Naive thymus-derived CD4-positive, alpha-beta T cell (primary cell): Measurements from ENCODE around the gene SLC49A3. TPM values are rescaled to one million over a fixed set of nuclear protein-coding genes. Genes with fewer than 3 reads are reported as not detected.

Experiments
- ATAC-seq: fragments of 150-1000 bp; cut with Tn5 transposase; 2 replicates; pipeline ENCODE4 v1.10.0; 2021; ENCODE audit warnings: mild to moderate bottlenecking, moderate library complexity
- CTCF ChIA-PET: fragments of 350-600 bp; sonication (Branson Sonifier 250); formaldehyde crosslinking; loops from one replicate; lab custom pipeline; 2021; ENCODE audit warnings: antibody characterized with exemption; lab: Charles Lee
- POLR2A ChIA-PET: fragments of 350-600 bp; sonication (Branson Sonifier 250); formaldehyde crosslinking; loops from one replicate; lab custom pipeline; 2021; ENCODE audit warnings: antibody characterized with exemption, inconsistent platforms; lab: Charles Lee
- DNase-seq, 9 donors: peaks; one replicate each; pipeline versions ENCODE4 v3.0.0 to v3.0.0-alpha.2; 2020 to 2022; ENCODE audit warnings: mixed read lengths in 1 of 9
- H3K27ac ChIP-seq: one replicate; pipeline ENCODE4 v1.7.0; 2013; ENCODE audit warnings: mild to moderate bottlenecking, low read depth, low read length, moderate library complexity
- H3K27me3 ChIP-seq, 2 donors: one replicate each; pipeline ENCODE4 v1.7.0; 2013; ENCODE audit warnings: low read length in 2 of 2, mild to moderate bottlenecking in 2 of 2, moderate library complexity in 2 of 2; ENCODE audit not compliant: control insufficient read depth in 2 of 2, insufficient read depth in 2 of 2
- H3K36me3 ChIP-seq, 3 experiments: 1 replicate in 2 of 3; 2 replicates in 1 of 3; pipeline ENCODE4 v1.7.0; 2013; ENCODE audit warnings: low read length in 3 of 3, mild to moderate bottlenecking in 3 of 3, moderate library complexity in 1 of 3; ENCODE audit not compliant: insufficient read depth in 3 of 3, control insufficient read depth in 2 of 3
- H3K4me1 ChIP-seq, 2 donors: one replicate each; pipeline ENCODE4 v1.7.0; 2013; ENCODE audit warnings: low read length in 2 of 2, mild to moderate bottlenecking in 2 of 2, moderate library complexity in 1 of 2; ENCODE audit not compliant: control insufficient read depth in 2 of 2, insufficient read depth in 2 of 2
- H3K4me3 ChIP-seq: 2 replicates; pipeline ENCODE4 v1.7.0; 2013; ENCODE audit warnings: mild to moderate bottlenecking, low read length
- H3K9me3 ChIP-seq, 3 experiments: 1 replicate in 2 of 3; 2 replicates in 1 of 3; pipeline ENCODE4 v1.7.0; 2013; ENCODE audit warnings: low read length in 3 of 3; ENCODE audit not compliant: control insufficient read depth in 2 of 3
- H3K27ac Mint-ChIP-seq, 9 donors: one replicate each; pipeline ENCODE4 v1.8.0; 2020 to 2022; ENCODE audit warnings: mixed read lengths in 9 of 9, mild to moderate bottlenecking in 8 of 9, moderate library complexity in 5 of 9, inconsistent platforms in 2 of 9
- H3K27me3 Mint-ChIP-seq, 5 donors: one replicate each; pipeline ENCODE4 v1.8.0; 2021 to 2022; ENCODE audit warnings: mixed read lengths in 5 of 5, mild to moderate bottlenecking in 1 of 5
- H3K36me3 Mint-ChIP-seq, 5 donors: one replicate each; pipeline ENCODE4 v1.8.0; 2020 to 2022; ENCODE audit warnings: mixed read lengths in 5 of 5, mild to moderate bottlenecking in 3 of 5, inconsistent platforms in 1 of 5
- H3K4me1 Mint-ChIP-seq, 7 donors: one replicate each; pipeline ENCODE4 v1.8.0; 2020 to 2022; ENCODE audit warnings: mixed read lengths in 7 of 7, mild to moderate bottlenecking in 3 of 7, inconsistent platforms in 1 of 7
- H3K4me3 Mint-ChIP-seq, 10 donors: one replicate each; pipeline ENCODE4 v1.8.0; 2020 to 2022; ENCODE audit warnings: mild to moderate bottlenecking in 10 of 10, mixed read lengths in 10 of 10, moderate library complexity in 6 of 10, inconsistent platforms in 2 of 10
- H3K9me3 Mint-ChIP-seq, 11 donors: one replicate each; pipeline ENCODE4 v1.8.0; 2020 to 2022; ENCODE audit warnings: mixed read lengths in 11 of 11, mild to moderate bottlenecking in 4 of 11, inconsistent platforms in 1 of 11, moderate library complexity in 1 of 11
- intact Hi-C, 2 donors: fragments of 100-400 bp; cut with micrococcal nuclease; formaldehyde crosslinking; loops; one replicate each; pipeline ENCODE4 v1.15.1; 2023
- polyA plus RNA-seq, 2 donors: library from polyadenylated mRNA; unstranded; fragments of 300-500 nt; fragmentation: Illumina TruSeq; gene quantifications; one replicate each; pipeline ENCODE4 v1.2.3, GENCODE V29; 2021
- total RNA-seq, 6 experiments: library from RNA in 5 of 6; stranded (reverse) in 5 of 6; gene quantifications; 1 replicate in 5 of 6; 2 replicates in 1 of 6; pipeline ENCODE4 v1.2.3 and lab custom pipeline; 2021 to 2026

SLC49A3 gene
- total and polyA plus RNA-seq, 7 experiments from 2014 or later: 0.80 to 9.4 (median 0.92) TPM; not detected in 2

DNA sequence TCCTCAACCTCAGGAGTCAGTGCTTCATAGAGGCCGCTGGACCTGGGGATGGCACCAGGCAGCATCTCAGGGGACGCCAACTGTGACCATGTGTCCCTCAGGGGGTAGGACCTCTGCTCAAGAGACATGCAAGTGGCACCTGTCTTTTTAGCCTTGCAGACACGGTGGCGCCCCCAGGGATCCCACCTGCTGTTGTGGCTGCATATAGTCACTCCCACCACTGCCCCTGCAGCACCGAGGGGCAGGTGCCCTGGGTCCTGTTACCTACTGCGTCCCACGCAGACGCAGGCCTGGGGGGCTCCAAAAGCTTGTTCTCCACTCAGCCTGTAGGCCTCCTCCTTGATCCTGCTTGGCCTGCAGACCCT, 12.1 kb downstream of the SLC49A3 start:
- H3K36me3 Mint-ChIP-seq: peaks cover 0 to 7% (median 3%) of the 10 kb centered on the region in 5 donors
- POLR2A ChIA-PET: no interaction called here
- CTCF ChIA-PET: no interaction called here
- Histone ChIP-seq H3K4me3 (no peak overlapping the region), H3K27me3 (peaks cover 0 to 2% of the 10 kb centered on the region in 2 donors), H3K36me3 (peaks cover 4 to 16% (median 5%) of the 10 kb centered on the region in 3 experiments), H3K4me1 (peaks cover 11 to 16% of the 10 kb centered on the region in 2 donors), H3K9me3 (no peaks in the 10 kb centered on the region), H3K27ac (no peak overlapping the region)
- H3K4me1 Mint-ChIP-seq: peaks cover 7 to 15% (median 9%) of the 10 kb centered on the region in 7 donors
- H3K27ac Mint-ChIP-seq: peak overlapping the region in 2 of 9 donors; percentile 46 to 59
- intact Hi-C loops: loop anchor here in 1 of 2 donors (10.0 kb wide), 1 partner anchor 668 kb away; the partner anchor contains the start of gene UVSSA
- no peaks in the 10 kb centered on the region for H3K9me3 Mint-ChIP-seq
- DNase-seq (no peak), ATAC-seq (no peak)
- peak overlapping the region in 3 of 10 donors; percentile 35 to 83 (median 42) for H3K4me3 Mint-ChIP-seq
- H3K27me3 Mint-ChIP-seq: no peaks in the 10 kb centered on the region

DNA sequence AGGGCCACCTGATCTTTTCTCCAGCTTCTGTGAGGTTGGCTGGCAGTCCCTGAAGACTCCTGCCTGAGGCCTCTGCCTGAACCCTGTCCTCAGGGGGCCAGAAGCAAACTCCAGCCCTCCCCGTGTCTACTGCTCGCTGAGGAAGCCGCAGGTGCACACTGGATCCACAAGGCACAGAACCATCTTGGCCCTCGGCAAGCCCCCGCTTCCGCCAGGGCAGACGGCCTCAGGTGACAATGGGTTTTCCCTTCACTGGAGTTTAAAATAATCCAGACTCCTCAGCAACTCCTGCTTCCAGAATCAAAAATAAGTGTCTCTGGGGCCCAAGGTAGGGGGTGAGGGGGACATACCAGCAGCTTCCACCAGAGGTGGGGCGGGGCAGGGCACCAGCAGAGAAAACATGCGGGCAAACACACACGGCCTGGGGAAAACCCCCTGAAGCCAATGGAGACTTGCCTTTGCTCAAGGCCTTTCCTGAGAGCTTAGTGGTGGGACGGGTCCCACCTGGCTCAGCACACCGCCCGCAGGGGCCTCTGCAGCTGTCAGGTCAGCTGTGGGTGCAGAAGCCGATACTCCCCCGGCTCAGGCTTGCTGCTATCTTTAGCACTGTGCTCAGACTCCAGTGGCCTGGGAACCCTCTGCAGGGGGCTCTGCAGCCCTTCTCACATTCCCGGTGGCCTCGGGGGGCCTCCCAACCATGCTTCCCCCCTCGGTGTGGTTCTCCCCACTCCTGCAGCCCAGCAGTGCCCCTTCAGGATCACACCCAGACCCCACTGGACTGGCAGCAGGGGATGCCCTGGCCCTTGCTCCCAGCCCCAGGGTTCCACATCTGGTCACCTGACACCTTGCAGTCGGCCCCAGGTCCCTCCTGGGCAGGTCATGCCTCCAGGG, 12.7 kb downstream of the SLC49A3 start:
- peaks cover 7 to 15% (median 9%) of the 10 kb centered on the region in 7 donors for H3K4me1 Mint-ChIP-seq
- Histone ChIP-seq H3K4me3 (no peak overlapping the region), H3K36me3 (peaks cover 6 to 23% (median 7%) of the 10 kb centered on the region in 3 experiments), H3K27me3 (peaks cover 0 to 2% of the 10 kb centered on the region in 2 donors), H3K27ac (peak overlapping the region; percentile 41), H3K9me3 (no peaks in the 10 kb centered on the region), H3K4me1 (peaks cover 11 to 16% of the 10 kb centered on the region in 2 donors)
- peaks cover 0 to 7% (median 3%) of the 10 kb centered on the region in 5 donors for H3K36me3 Mint-ChIP-seq
- ChIA-PET CTCF (interaction anchor here (0.6 kb wide), 1 partner anchor 171 kb away, joined by 3 read pairs; no protein-coding TSS in a partner anchor), POLR2A (interaction anchor here (0.7 to 1.3 kb wide), 2 partner anchors 203 to 434 kb away, joined by 3 read pairs; no protein-coding TSS in a partner anchor)
- peak overlapping the region in 9 of 10 donors; percentile 12 to 92 (median 88) for H3K4me3 Mint-ChIP-seq
- H3K27me3 Mint-ChIP-seq: no peaks in the 10 kb centered on the region
- intact Hi-C loops: loop anchor here (2.0 to 10.0 kb wide), 6 partner anchors 177 to 671 kb away; partner anchors contain the start of genes UVSSA (in 2 of the 2), FGFRL1 (in 1 of the 2), GAK (in 1 of the 2) and PIGG (in 1 of the 2)
- H3K9me3 Mint-ChIP-seq: no peaks in the 10 kb centered on the region
- DNase-seq: no peak
- peak overlapping the region in 5 of 9 donors; percentile 46 to 90 (median 49) for H3K27ac Mint-ChIP-seq
- no peak for ATAC-seq

DNA sequence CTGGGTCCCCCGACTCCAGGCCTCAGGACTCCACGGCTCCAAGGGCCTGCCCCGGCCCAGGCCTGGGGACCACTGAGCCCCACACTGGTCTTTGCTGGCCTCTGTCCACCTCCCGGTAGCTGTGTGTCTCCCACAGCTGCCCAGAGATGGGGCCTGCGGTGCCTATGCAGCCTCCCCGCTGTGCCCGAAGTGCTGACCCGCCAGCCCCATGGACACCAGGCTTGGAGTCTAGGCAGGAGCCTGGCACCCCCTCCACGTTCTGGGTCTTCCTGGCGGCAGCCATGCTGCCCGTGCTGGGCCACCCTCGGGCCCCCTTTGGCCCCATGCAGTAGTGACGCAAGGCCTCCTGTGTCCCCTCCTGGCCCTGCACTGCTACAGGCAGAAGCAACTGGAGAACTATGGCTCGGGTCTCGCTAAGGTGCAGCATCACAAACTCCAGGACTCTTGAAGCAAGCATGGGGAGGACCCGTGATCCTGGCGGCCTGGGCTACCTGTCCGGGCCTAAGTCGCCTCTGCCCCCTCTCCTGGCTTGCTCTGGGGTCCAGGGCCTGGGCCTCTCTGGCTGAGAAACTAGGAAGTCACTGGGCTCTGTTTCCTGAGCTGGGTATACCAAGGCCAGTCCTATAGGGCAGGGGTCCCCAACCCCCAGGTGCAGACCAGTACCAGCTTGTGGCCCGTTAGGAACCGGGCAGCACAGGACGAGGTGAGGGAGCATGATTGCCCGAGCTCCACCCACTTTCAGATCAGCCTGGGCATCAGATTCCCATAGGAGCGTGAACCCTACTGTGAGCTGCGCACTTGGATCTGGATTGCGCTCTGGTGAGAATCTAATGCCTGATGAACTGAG, 13.7 kb downstream of the SLC49A3 start:
- Mint-ChIP-seq H3K9me3 (no peaks in the 10 kb centered on the region), H3K36me3 (peaks cover 0 to 14% (median 3%) of the 10 kb centered on the region in 5 donors), H3K27ac (peak overlapping the region in 8 of 9 donors; percentile 47 to 91 (median 88)), H3K4me3 (peak overlapping the region; percentile 84 to 92 (median 88)), H3K4me1 (peaks cover 7 to 15% (median 8%) of the 10 kb centered on the region in 7 donors), H3K27me3 (no peaks in the 10 kb centered on the region)
- POLR2A ChIA-PET: interaction anchor here (0.7 to 3.4 kb wide), 6 partner anchors 12 to 551 kb away, joined by 3 to 46 read pairs (median 3); partner anchors contain the start of gene ZNF718
- ATAC-seq: no peak
- Histone ChIP-seq H3K9me3 (no peaks in the 10 kb centered on the region), H3K27ac (peak overlapping the region; percentile 100), H3K4me1 (peaks cover 7 to 16% of the 10 kb centered on the region in 2 donors), H3K36me3 (peaks cover 6 to 29% (median 7%) of the 10 kb centered on the region in 3 experiments), H3K4me3 (peak overlapping the region; percentile 88), H3K27me3 (peaks cover 0 to 1% of the 10 kb centered on the region in 2 donors)
- intact Hi-C loops: loop anchor here (2.0 to 10.0 kb wide), 6 partner anchors 176 to 672 kb away; partner anchors contain the start of genes UVSSA (in 2 of the 2), FGFRL1 (in 1 of the 2), GAK (in 1 of the 2) and PIGG (in 1 of the 2)
- DNase-seq: peak in 1 of 9 donors; percentile 19
- CTCF ChIA-PET: interaction anchor here (0.6 to 1.2 kb wide), 2 partner anchors 15 to 170 kb away, joined by 3 read pairs; no protein-coding TSS in a partner anchor

DNA sequence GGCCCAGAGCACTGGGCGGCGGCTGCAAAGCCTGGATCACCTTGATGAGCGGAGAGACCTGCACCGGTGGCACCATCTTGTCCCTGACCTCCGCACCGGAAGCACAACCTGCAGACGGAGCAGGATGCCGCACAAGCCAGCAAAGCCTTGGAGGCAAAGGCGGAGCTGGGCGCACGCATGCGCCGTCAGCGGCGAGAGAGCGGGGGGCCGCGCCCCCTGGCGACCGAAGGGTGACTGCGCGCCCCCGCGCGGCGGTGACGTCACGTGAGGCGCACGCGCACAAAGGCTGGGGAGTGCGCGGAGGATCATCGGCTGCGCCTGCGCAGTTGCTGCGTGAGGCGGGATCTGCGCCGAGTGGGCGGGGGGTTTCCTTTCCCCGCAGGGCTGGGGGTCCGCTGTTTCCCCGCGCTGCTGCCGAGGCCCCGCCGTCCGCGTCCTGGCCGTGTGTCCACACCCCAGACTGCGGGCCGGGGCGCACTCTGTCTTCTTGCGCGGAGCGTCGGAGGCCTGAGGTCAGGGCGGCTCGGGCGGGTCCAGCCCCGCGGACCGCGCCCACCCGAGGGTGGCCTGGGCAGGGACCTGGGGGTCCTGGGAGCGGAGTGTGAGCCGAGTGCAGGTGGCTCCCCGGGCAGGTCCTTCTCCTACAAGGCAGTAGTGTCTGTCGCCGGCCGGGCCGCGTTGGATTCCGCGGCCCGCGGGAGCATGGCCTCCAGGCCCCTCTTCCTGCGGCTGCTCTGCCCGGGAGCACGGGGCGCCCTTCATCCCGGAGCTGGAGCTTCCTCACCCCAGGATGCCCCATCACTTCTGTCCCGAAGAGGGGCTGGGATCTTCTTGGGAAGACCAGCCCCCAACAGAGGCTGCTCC, 14.5 kb downstream of the SLC49A3 start, which contains the start of the genes ATP5ME and MYL5:
Gene ATP5ME (minus strand): TSS at position 105 of the 864 bp plus-strand sequence. CDS start 29 bp downstream, at position 76.
Gene MYL5 (plus strand): TSS at position 371 of the 864 bp plus-strand sequence. CDS start 3,485 bp downstream, outside the sequence.
- peaks cover 6 to 32% (median 7%) of the 10 kb centered on the region in 3 experiments for H3K36me3 ChIP-seq
- ChIA-PET CTCF (interaction anchor here (1.2 kb wide), 1 partner anchor 14 kb away, joined by 3 read pairs; no protein-coding TSS in a partner anchor), POLR2A (interaction anchor here (0.6 to 3.4 kb wide), 7 partner anchors 11 to 1196 kb away, joined by 3 to 46 read pairs (median 3); partner anchors contain the start of genes MAEA and ZNF718)
- Mint-ChIP-seq H3K4me1 (peaks cover 7 to 15% (median 8%) of the 10 kb centered on the region in 7 donors), H3K27me3 (no peaks in the 10 kb centered on the region), H3K4me3 (peak within 1 kb of the TSS; percentile 84 to 92 (median 88)), H3K9me3 (no peaks in the 10 kb centered on the region), H3K36me3 (peaks cover 0 to 14% (median 3%) of the 10 kb centered on the region in 5 donors), H3K27ac (peak within 1 kb of the TSS; percentile 80 to 91 (median 89))
- peak within 1 kb of the TSS; percentile 88 for H3K4me3 ChIP-seq
- H3K9me3 ChIP-seq: no peaks in the 10 kb centered on the region
- peaks cover 7 to 16% of the 10 kb centered on the region in 2 donors for H3K4me1 ChIP-seq
- DNase-seq: peak; percentile 97 to 100 (median 99)
- intact Hi-C loops: loop anchor here (1.0 to 10.0 kb wide), 18 partner anchors 11 to 672 kb away; partner anchors contain the start of genes GAK (in 2 of the 2), PCGF3 (in 2 of the 2), PIGG (in 2 of the 2) and TMEM175 (in 2 of the 2)
- H3K27ac ChIP-seq: peak within 1 kb of the TSS; percentile 100
- ATAC-seq: peak; percentile 96
- H3K27me3 ChIP-seq: no peaks in the 10 kb centered on the region
